EL (cell line): ENCODE data around the gene TACC2.
A peak's percentile ranks its signal among the peaks of the same experiment; 100 is the strongest.
"Not testable (repeated sequence)": the region's sequence is repeated elsewhere in the genome, so short reads cannot be mapped to it uniquely, and the experiment has no call there.

Experiments
- DNase-seq: peaks from one replicate; pipeline ENCODE4 v3.0.0-alpha.2; 2016

The TACC2 gene

GRCh38 chr10:122173766-122174435 lies 184.9 kb downstream of the TACC2 start:
- DNase-seq = no peak

DNA sequence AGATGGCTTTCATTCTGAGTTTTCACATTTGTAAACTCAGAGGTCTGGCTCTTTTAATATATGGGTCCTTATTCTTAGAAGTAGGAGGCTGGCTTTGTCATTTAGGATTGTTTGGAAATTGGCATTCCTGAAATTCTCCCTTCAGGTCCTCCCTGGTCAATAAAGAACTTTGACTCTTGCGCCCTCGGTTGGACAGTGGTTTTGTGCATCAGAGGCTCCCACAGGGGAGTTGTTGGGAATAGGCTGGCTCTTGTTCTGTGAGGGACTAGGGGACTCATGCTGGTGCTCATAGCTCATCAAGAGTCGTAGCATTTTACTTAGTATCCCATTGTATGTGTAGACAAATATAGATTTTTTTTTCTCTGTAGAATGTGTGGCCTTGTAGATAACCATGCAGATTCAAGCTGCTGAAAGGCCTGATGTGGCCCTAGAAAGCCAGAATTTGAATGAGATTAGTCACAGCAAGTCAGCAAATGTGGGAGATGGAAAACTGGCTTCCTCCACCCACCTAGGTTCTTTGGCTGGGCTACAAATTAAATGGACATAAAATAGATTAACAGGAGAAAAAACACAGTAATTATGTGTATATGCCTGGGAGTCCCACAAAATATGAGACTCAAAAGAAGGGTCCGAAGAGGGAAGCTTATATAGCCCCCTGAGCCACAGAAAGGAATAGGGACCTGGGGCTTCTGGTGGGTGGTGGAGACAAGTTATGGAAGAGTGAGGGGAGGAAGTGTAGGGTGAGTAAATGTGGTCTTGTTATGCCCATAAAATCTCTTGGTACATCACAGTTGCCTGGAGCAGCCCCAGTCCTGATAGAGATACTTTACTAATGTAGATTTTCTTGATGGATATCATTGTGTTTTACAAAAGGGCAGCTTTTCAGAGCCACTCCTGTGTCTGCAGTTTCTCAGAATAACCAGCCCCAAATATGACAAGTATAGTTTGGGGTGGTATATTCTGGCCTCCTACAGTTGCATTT lies 187.6 kb downstream of the TACC2 start:
- DNase-seq = no peak

DNA sequence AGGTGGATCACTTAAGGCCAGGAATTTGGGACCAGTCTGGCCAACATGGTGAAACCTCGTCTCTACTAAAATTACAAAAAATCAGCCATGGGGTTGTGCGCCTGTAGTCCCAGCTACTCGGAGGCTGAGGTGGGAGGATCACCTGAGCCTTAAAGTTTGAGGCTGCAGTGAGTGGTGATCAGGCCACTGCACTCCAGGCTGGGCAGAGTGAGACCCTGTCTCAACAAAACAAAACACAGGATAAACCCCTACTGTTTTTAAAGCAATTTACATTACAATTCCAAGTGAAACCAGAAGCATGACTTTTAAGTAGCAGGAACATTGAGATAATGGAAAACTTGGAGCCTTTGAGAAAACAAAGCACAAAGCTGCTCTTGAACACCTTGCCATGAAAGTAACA lies 189.7 kb downstream of the TACC2 start:
- DNase-seq = no peak

- peak; percentile 63 for DNase-seq
Measured at GRCh38 chr10:122181041-122181732, 192.2 kb downstream of the TACC2 start.

DNA sequence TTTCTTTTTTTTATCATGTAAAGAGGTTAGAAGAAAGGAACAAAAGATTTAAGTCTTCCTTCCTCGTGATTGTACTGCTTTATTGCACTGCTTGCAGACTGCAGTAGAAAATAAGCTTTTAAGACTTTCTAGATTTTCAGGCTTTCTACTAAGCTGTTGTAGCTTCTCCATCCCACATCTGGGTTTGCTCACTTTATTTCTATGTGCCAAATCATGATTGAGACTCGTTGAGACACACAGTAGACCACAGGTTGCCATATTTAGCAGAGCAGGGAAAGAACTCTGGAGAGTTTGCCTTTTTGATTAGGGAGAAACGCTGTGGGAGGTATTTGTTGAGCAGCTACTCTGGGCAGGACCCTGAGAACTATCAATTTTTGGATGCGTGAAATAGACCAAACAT lies 192.9 kb downstream of the TACC2 start:
- no peak for DNase-seq

- no peak for DNase-seq
Measured at GRCh38 chr10:122182308-122182707, 193.3 kb downstream of the TACC2 start.

DNA sequence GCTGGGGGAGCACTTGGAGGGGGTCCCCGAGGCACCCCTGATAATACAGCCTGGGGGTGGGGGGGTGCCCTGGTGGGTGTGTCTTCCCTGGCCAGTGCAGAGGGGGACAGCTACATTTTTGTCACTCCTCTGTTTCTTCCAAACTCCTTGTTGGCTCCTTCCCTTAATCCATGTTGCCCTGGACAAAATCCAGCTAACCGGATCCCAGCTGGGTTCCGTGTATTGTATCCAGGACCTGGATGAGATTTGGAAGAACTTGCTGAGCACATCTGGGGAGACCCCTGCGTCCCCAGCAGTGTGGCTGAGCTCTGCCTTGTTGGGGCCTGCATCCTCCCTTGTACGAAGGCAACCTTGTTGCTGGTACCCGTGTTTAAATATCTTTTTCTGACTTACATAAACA lies 195.3 kb downstream of the TACC2 start:
- DNase-seq = no peak

DNA sequence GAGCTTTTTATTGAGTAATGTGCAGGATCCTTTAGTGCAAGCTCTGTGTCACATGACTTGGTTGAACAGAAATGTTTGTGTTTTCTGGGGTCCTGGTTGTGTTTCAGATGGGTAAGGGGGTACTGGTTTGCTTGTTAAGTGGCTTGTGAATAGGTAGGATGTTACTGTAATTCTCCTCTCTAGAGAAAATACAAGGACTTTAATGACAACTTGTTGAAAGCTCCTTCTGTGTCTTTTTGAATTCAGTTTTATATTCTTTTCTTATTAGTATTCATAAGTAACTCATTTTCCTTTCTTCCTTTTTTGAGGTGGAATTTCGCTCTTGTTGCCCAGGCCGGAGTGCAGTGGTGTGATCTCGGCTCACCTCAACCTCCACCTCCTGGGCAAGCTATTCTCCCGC lies 196.7 kb downstream of the TACC2 start:
- no peak for DNase-seq

DNA sequence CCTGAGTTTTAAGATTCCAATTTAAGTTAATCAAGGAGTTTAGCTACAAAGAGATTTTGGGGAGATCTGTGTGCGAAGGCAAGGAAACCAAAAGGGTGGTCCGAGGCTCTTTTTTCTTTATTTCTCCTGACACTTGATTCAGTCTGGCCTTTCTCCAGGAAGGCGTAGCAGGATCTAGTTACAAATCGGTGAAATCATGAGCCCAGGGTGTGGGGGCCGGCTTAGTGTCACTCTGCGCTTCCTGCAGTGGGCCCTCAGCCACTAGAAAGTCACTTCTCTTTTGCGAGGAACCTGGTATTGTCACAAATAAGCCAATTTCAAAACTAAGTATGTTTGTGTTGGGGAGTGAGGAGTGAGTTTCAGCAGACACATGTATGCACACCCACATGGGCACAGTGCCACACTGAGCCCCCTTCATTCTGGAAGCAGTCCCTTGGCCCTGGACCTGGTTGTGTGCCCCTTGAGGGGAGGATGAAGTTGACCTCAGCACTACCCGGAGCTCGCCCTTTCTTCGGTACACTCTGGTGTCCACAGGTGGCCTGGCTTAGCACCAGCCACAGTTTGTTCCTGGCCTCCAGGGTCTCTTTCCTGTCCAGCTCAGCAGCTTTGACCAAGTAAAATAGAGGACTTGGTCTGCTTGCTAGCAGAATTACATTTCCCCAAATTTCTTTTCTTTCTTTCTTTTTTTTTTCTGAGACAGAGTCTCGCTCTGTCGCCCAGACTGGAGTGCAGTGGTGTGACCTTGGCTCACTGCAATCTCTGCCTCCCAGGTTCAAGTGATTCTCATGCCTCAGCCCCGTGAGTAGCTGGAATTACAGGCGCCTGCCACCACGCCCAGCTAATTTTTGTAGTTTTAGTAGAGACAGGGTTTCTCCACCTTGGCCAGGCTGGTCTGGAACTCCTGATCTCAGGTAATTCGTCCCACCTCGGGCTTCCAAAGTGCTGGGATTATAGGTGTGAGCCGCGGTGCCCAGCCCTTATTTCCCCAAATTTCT lies 198.2 kb downstream of the TACC2 start:
- DNase-seq = no peak

GRCh38 chr10:122188706-122189105 lies 199.7 kb downstream of the TACC2 start:
- no peak for DNase-seq

GRCh38 chr10:122189185-122189584 lies 200.2 kb downstream of the TACC2 start:
- no peak for DNase-seq

DNA sequence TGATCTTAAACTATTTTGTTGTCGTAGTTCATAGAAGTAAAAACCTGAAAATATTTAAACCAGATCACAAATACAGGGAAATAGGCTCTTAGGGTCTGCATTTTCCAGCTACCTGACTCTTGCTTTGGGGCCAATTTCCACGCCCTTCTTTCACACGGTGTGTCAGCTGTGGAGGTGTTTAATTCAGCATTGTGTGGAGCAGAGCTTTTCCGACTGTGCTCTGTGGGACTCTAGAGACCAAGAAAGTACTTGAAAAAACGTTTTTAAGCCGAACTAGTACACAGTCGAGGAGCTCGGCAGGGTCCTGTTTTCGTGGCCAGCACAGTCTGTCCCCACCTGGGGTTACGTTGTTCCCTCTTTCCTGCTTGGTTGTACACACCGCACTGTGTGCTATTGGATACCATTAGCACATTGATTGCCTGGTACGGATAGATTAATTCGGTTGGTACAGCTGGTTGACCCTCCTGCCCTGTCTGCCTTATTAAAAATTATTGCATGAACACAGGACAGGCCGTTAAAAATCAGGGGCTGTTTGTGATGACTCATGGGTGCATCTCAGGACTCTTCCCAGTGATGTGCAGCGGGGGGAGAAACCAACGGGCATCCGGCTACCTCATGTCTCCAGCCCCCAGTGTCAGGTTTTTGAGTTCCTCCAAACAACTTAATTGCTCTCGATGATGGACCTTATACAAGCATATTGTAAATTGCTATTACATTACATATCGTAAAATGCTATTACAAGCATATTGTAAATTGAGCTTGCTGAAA lies 201.4 kb downstream of the TACC2 start:
- DNase-seq = peak; percentile 85

- no peak for DNase-seq
Measured at GRCh38 chr10:122191936-122192541, 203.1 kb downstream of the TACC2 start.

DNA sequence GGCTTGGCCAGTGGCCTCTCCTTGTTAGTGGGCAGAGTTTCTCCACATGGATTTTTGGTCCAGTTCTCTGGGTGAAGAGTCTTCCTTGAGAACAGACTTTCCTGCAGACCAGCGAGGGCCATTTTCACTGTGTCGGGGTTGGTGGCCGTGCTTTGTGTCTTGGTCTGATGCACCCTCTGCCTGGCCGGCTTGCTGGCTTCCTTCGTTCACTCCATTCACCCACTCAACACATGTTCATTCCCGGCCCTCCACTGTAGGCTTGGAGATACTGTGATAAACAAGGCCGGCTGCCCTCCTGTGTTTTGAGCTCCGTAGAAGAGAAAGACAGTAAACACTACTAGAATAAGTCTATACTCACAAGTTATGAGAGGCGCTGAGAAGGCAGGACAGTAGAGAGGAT lies 205.3 kb downstream of the TACC2 start:
- no peak for DNase-seq

GRCh38 chr10:122196218-122196617 lies 207.3 kb downstream of the TACC2 start:
- no peak for DNase-seq

- no peak for DNase-seq
Measured at GRCh38 chr10:122197611-122198222, 208.8 kb downstream of the TACC2 start.

GRCh38 chr10:122198631-122199030 lies 209.7 kb downstream of the TACC2 start:
- DNase-seq = no peak

- DNase-seq = no peak
Measured at GRCh38 chr10:122199070-122199469, 210.1 kb downstream of the TACC2 start.

- no peak for DNase-seq
Measured at GRCh38 chr10:122199689-122200088, 210.7 kb downstream of the TACC2 start.

DNA sequence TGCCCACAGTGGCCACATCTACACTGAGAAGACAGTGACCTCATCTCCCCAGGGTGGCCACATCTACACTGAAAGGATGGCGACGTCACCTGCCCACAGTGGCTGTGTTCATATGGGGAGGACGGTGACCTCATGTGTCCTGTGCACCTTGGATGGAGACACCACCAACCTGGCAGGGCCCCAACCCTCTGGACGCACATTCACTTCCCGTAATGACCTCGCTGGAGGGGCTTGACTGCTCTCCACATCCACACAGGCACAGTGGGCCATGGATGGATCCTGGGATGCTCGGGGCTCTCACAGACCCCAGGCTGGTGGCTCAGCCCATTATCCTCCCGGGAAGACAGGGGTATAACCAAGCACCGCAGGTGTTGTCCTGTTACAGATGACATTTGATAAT lies 212.4 kb downstream of the TACC2 start:
- DNase-seq = no peak

DNA sequence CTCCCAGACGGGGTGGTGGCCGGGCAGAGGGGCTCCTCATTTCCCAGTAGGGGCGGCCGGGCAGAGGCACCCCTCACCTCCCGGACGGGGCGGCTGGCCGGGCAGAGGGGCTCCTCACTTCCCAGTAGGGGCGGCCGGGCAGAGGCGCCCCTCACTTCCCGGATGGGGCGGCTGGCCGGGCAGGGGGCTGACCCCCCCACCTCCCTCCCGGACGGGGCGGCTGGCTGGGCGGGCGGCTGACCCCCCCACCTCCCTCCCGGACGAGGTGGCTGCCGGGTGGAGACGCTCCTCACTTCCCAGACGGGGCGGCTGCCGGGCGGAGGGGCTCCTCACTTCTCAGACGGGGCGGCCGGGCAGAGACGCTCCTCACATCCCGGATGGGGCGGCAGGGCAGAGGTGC lies 214.2 kb downstream of the TACC2 start:
- DNase-seq = not testable (repeated sequence)
